Activated T-cell treated with anti-CD3 and anti-CD28 coated beads, Interleukin-2, amount 50 U/mL, for 72 hours (primary cell): ENCODE measurements around the gene SRPK1. TPM values are rescaled to one million over a fixed set of nuclear protein-coding genes. Genes with fewer than 3 reads are reported as not detected.
A peak's percentile ranks its signal among the peaks of the same experiment; 100 is the strongest.

Experiments
- ATAC-seq, 2 donors: fragments of 150-1000 bp; cut with Tn5 transposase; replicated peaks in 1 of 2; 2 replicates each; pipeline ENCODE4 v1.10.0; 2021; ENCODE audit warnings: moderate library complexity in 2 of 2, mild to moderate bottlenecking in 1 of 2
- DNase-seq, 2 donors: peaks; one replicate each; pipeline ENCODE4 v3.0.0; 2021 to 2022; ENCODE audit warnings: mixed read lengths in 1 of 2
- H3K27ac Mint-ChIP-seq: one replicate; pipeline ENCODE4 v1.8.0; 2022; ENCODE audit warnings: mild to moderate bottlenecking, moderate library complexity, mixed read lengths
- H3K27me3 Mint-ChIP-seq: one replicate; pipeline ENCODE4 v1.8.0; 2022; ENCODE audit warnings: low read depth, mixed read lengths
- H3K36me3 Mint-ChIP-seq, 2 donors: one replicate each; pipeline ENCODE4 v1.8.0; 2022; ENCODE audit warnings: mixed read lengths in 2 of 2, mild to moderate bottlenecking in 1 of 2; ENCODE audit not compliant: insufficient read depth in 2 of 2
- H3K4me1 Mint-ChIP-seq: one replicate; pipeline ENCODE4 v1.8.0; 2022; ENCODE audit warnings: low read depth, mixed read lengths
- H3K4me3 Mint-ChIP-seq, 2 donors: one replicate each; pipeline ENCODE4 v1.8.0; 2022; ENCODE audit warnings: mild to moderate bottlenecking in 2 of 2, mixed read lengths in 2 of 2, moderate library complexity in 2 of 2
- H3K9me3 Mint-ChIP-seq, 2 donors: one replicate each; pipeline ENCODE4 v1.8.0; 2022; ENCODE audit warnings: mixed read lengths in 2 of 2
- total RNA-seq, 2 donors: library from RNA; stranded (reverse); gene quantifications; one replicate each; pipeline ENCODE4 v1.2.3, GENCODE V29; 2022

Gene SRPK1
- total RNA-seq, 2 donors from 2014 or later = 98.3 to 99.7 TPM

GRCh38 chr6:35876902-35877301 is 44.0 kb downstream of the SRPK1 start:
- H3K4me1 Mint-ChIP-seq = no peaks in the 10 kb centered on the region
- peaks cover 5 to 9% of the 10 kb centered on the region in 2 donors for H3K9me3 Mint-ChIP-seq
- DNase-seq (no peak), ATAC-seq (no peak)
- H3K27ac Mint-ChIP-seq = no peak overlapping the region
- no peak overlapping the region for H3K4me3 Mint-ChIP-seq
- H3K36me3 Mint-ChIP-seq = peaks cover 17 to 44% of the 10 kb centered on the region in 2 donors
- no peaks in the 10 kb centered on the region for H3K27me3 Mint-ChIP-seq

DNA sequence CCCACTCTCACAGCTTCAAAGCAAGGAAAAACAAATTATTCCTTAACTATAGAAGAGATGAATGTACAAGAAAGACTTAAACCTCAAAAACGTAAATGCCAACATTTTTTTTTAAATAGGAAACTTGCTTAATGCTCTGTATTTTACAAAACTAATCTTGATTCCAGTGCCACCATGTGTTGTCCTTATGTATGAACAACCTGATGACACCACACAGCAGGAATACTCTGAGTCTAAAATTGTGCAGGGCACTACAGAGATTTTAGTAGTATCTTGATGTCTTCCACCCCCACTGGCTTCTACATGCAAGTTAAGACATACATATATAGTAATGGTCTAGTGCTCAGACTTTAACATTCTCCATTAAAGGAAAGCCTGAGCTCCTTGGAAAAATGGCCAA is 46.2 kb downstream of the SRPK1 start:
- Mint-ChIP-seq H3K27ac (no peak overlapping the region), H3K27me3 (no peaks in the 10 kb centered on the region), H3K36me3 (peaks cover 6 to 36% of the 10 kb centered on the region in 2 donors), H3K9me3 (peaks cover 0 to under 1% of the 10 kb centered on the region in 2 donors), H3K4me1 (no peaks in the 10 kb centered on the region), H3K4me3 (no peak overlapping the region)
- no peak for DNase-seq
- no peak for ATAC-seq

- Mint-ChIP-seq H3K9me3 (no peaks in the 10 kb centered on the region), H3K36me3 (peaks cover 10 to 42% of the 10 kb centered on the region in 2 donors), H3K4me3 (no peak overlapping the region), H3K4me1 (no peaks in the 10 kb centered on the region), H3K27me3 (no peaks in the 10 kb centered on the region), H3K27ac (no peak overlapping the region)
- no peak for ATAC-seq
- no peak for DNase-seq
Measured at GRCh38 chr6:35859367-35859766, 61.5 kb downstream of the SRPK1 start.

DNA sequence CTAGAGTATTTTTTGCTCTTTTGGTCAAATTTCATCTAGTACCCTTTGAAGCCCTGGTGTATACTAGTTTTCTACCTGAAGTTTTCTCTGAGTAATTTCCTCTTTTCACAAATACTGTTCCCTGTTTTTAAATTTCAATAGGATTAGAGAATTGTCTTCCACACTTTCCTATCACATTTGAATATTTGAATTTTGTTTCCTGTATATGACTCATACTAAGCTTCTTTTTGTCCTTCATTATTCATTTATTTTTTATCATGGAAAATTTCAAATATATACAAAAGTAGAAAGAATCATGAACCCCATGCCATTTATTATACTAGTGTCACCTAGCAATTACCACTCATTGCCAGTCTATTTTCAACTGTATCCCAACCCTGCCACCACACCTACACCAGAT is 63.0 kb downstream of the SRPK1 start:
- Mint-ChIP-seq H3K27me3 (no peaks in the 10 kb centered on the region), H3K27ac (peak overlapping the region; percentile 10), H3K4me3 (no peak overlapping the region), H3K4me1 (no peaks in the 10 kb centered on the region), H3K36me3 (peaks cover 10 to 41% of the 10 kb centered on the region in 2 donors), H3K9me3 (no peaks in the 10 kb centered on the region)
- ATAC-seq (no peak), DNase-seq (no peak)

DNA sequence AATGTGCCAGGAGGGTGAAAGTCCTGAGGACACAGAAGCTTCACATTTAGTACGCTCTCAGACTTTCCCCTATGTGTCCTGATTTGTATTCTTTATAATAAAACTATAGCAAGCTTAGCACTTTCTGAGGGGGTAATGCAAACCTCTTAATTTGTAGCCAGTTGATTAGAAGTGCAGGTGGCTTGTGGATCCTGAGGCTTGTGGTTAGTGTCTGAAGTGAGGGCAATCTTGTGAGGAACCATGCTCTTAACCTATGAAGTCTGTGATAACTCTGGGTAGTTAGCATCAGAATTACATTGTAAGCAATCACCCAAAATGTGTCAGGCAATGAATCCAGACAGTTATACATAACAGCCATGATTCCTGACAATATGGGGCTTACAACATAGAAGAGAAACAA is 64.6 kb downstream of the SRPK1 start:
- ATAC-seq (no peak), DNase-seq (no peak)
- H3K4me3 Mint-ChIP-seq = no peak overlapping the region
- H3K4me1 Mint-ChIP-seq = no peaks in the 10 kb centered on the region
- no peaks in the 10 kb centered on the region for H3K27me3 Mint-ChIP-seq
- H3K27ac Mint-ChIP-seq = no peak overlapping the region
- H3K9me3 Mint-ChIP-seq = no peaks in the 10 kb centered on the region
- peaks cover 5 to 45% of the 10 kb centered on the region in 2 donors for H3K36me3 Mint-ChIP-seq

DNA sequence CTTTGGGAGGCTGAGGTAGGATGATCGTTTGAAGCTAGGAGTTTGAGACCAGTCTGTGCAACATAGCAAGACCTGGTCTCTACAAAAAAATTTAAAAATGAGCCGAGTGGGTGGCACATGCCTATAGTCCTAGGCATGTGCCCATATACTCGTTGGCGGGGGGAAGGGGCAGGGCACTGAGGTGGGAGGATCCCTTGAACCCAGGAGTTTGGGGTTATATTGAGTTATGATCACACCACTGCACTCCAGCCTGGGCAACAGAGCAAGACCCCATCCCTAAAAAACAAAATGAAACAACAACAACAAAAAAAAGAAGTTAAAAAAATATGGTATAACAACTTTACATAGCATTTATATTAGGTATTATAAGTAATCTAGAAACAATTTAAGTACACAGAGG is 67.9 kb downstream of the SRPK1 start:
- peaks cover 18 to 49% of the 10 kb centered on the region in 2 donors for H3K36me3 Mint-ChIP-seq

DNA sequence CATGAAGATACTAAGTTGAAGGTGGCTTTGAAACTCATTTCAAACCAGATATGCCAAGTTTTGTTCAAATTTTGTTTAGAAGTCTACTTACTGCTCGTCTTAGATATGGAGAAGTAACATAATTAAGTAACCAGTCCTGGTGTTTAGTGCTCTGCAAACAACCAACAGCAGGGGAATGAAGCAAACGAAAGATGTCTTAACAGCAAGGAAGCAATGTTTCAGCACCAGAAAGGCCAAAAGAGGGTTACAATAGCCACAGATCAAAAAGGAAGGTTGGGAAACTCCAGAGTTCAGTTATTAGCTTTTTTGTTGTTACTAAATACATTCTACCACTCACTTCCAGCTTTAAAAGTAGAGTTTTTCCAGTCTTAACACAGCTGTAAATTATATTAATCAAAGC is 70.7 kb downstream of the SRPK1 start:
- no peak for ATAC-seq
- no peaks in the 10 kb centered on the region for H3K4me1 Mint-ChIP-seq
- H3K4me3 Mint-ChIP-seq = no peak overlapping the region
- H3K27ac Mint-ChIP-seq = no peak overlapping the region
- no peak for DNase-seq
- H3K27me3 Mint-ChIP-seq = no peaks in the 10 kb centered on the region
- H3K36me3 Mint-ChIP-seq = peaks cover 18 to 56% of the 10 kb centered on the region in 2 donors
- H3K9me3 Mint-ChIP-seq = peaks cover 2 to 5% of the 10 kb centered on the region in 2 donors

More for the DNA sequence above, 67.9 kb downstream of the SRPK1 start:
- no peak overlapping the region for H3K27ac Mint-ChIP-seq
- H3K4me3 Mint-ChIP-seq = no peak overlapping the region
- no peak for DNase-seq
- no peaks in the 10 kb centered on the region for H3K4me1 Mint-ChIP-seq
- peaks cover 2 to 5% of the 10 kb centered on the region in 2 donors for H3K9me3 Mint-ChIP-seq
- H3K27me3 Mint-ChIP-seq = no peaks in the 10 kb centered on the region
- ATAC-seq = no peak

GRCh38 chr6:35844290-35844689 is 76.6 kb downstream of the SRPK1 start:
- no peak overlapping the region for H3K27ac Mint-ChIP-seq
- H3K27me3 Mint-ChIP-seq = no peaks in the 10 kb centered on the region
- H3K4me3 Mint-ChIP-seq = no peak overlapping the region
- ATAC-seq = no peak
- H3K4me1 Mint-ChIP-seq = no peaks in the 10 kb centered on the region
- peaks cover 13 to 46% of the 10 kb centered on the region in 2 donors for H3K36me3 Mint-ChIP-seq
- DNase-seq = no peak
- peaks cover 2 to 5% of the 10 kb centered on the region in 2 donors for H3K9me3 Mint-ChIP-seq

DNA sequence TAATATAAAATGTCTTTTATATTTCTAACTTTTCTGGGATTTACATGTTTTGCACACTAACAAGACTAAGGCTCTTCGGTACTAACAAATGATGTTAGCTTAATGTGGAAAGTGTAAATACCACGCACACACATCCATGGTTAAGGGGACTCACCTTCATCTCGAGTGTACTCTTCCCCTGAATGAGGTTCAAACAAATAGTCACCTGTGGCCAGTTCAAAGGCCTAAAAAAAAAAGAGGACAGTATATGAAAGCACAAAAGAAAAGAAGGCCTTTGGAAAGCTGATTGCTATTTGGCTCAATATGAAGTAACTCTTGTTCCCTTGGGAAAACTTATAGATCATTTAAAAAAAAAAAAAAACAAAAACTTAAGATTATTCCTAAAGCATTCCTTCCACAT is 78.5 kb downstream of the SRPK1 start:
- no peak for DNase-seq
- Mint-ChIP-seq H3K4me1 (no peaks in the 10 kb centered on the region), H3K9me3 (no peaks in the 10 kb centered on the region), H3K27me3 (no peaks in the 10 kb centered on the region), H3K4me3 (no peak overlapping the region), H3K27ac (no peak overlapping the region), H3K36me3 (peaks cover 6 to 41% of the 10 kb centered on the region in 2 donors)
- ATAC-seq = no peak

DNA sequence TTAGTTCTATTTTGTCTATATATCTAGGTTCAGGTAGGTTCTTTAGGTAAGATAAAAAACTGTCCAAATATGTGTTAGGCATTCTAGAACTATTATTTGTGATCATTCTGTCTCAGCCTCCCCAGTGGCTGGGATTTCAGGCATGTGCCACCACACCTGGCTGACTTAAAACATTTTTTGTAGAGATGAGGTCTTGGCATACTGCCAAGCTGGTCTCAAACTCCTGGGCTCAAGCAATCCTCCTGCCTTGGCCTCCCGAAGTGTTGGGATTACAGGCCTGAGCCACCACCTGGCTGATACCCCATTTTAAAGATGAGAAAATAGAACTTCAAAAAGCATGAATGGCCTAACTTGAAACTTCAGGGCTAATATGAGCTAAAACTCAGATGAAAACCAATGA is 81.9 kb downstream of the SRPK1 start:
- H3K36me3 Mint-ChIP-seq = peaks cover 6 to 32% of the 10 kb centered on the region in 2 donors
- H3K4me3 Mint-ChIP-seq = no peak overlapping the region
- H3K4me1 Mint-ChIP-seq = no peaks in the 10 kb centered on the region
- ATAC-seq (no peak), DNase-seq (no peak)
- H3K27ac Mint-ChIP-seq = no peak overlapping the region
- H3K9me3 Mint-ChIP-seq = no peaks in the 10 kb centered on the region
- no peaks in the 10 kb centered on the region for H3K27me3 Mint-ChIP-seq

DNA sequence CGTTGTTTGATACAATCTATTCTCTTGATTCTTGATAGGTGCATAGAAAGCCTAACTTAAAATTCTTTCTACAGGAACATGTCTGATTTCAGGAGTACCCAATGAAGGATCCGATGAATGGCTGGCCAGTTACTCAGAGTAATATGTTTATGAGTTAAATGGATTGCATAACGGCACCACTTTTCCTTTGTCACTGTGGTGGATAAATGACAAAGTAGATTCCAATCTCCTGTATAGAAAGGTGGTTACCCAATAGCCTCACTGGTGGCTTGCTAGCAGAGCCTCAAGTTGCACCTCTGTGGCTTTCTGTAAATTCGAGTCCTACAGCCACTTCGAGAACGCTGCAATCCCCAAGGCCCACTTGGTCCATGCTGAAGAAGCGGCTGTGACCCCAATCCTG is 87.4 kb downstream of the SRPK1 start:
- H3K27me3 Mint-ChIP-seq = no peaks in the 10 kb centered on the region
- no peaks in the 10 kb centered on the region for H3K4me1 Mint-ChIP-seq
- H3K36me3 Mint-ChIP-seq = peaks cover 3 to 15% of the 10 kb centered on the region in 2 donors
- H3K27ac Mint-ChIP-seq = no peak overlapping the region
- no peak for ATAC-seq
- DNase-seq = no peak
- H3K4me3 Mint-ChIP-seq = no peak overlapping the region
- H3K9me3 Mint-ChIP-seq = peaks cover 0 to 1% of the 10 kb centered on the region in 2 donors

DNA sequence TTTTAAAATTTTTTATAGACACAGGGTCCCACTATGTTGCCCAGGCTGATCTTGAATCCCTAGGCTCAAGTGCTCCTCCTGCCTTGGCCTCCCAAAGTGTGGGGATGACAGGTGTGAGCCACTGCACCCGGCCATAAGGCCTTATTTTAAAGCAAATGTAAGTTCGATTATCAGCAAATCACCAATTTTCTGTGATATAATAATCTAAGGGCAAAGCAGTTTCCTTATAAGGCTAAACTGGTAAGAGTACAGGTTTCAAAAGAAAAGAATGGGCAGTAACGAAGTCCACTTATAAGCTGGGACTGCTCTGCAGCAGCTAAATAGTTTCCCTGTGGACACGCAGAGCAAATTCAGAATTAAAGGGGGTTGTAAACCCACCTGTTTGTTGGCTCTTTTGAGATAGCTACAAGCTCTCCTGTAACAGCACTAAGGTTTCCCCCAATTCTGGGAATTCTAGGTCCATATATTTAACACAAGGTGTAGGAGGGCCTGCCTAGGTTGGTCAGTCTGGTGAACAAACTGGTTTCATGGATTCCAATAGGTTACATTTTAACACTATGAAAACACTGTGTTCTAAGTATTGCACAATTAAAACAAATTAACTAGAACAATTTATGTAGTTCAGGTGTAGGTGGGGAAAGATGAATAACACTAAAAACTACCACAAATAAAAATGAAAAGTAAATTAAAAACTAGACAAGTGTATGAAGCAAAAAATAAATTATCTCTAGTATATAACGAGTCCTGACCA is 89.5 kb downstream of the SRPK1 start:
- Mint-ChIP-seq H3K27me3 (no peaks in the 10 kb centered on the region), H3K4me1 (no peaks in the 10 kb centered on the region), H3K9me3 (peaks cover 0 to 1% of the 10 kb centered on the region in 2 donors), H3K27ac (no peak overlapping the region), H3K36me3 (peaks cover 0 to 7% of the 10 kb centered on the region in 2 donors), H3K4me3 (no peak overlapping the region)
- ATAC-seq (no peak), DNase-seq (no peak)

GRCh38 chr6:35829306-35829705 is 91.6 kb downstream of the SRPK1 start:
- Mint-ChIP-seq H3K36me3 (peaks cover 0 to 3% of the 10 kb centered on the region in 2 donors), H3K4me1 (no peaks in the 10 kb centered on the region), H3K4me3 (no peak overlapping the region), H3K27me3 (no peaks in the 10 kb centered on the region), H3K9me3 (peaks cover 0 to 1% of the 10 kb centered on the region in 2 donors), H3K27ac (no peak overlapping the region)
- no peak for ATAC-seq
- no peak for DNase-seq
